ENCODE results near the gene ELL. TPM values are rescaled to one million over a fixed set of nuclear protein-coding genes. Genes with fewer than 3 reads are reported as not detected.
A peak's percentile ranks its signal among the peaks of the same experiment; 100 is the strongest.

Gene ELL
- total RNA-seq, 4 donors from 2014 or later, result 4.1 to 43.5 (median 21.7) TPM

- no peaks in the 10 kb centered on the region for H3K36me3 ChIP-seq
- intact Hi-C loops (cut with DNase I; ENCODE audit: low total_unique reads), result no loop called here
- no peaks in the 10 kb centered on the region for H3K9me3 ChIP-seq
- no peak for DNase-seq
- no peaks in the 10 kb centered on the region for H3K27me3 ChIP-seq
- H3K27ac ChIP-seq, result peak overlapping the region; percentile 38 to 62
- TF ChIP-seq POLR2A (IDR thresholded peaks at IDR 0.05) (no peak), CTCF (IDR thresholded peaks at IDR 0.05) (no peak)
- peaks cover 0 to 25% of the 10 kb centered on the region in 2 donors for H3K4me1 ChIP-seq
- H3K4me3 ChIP-seq, result no peak overlapping the region
These were observed 13.3 kb downstream of the ELL start for GRCh38 chr19:18508585-18508984.

- Histone ChIP-seq H3K4me3 (no peak overlapping the region), H3K9me3 (no peaks in the 10 kb centered on the region), H3K27ac (peak overlapping the region; percentile 38 to 62), H3K27me3 (no peaks in the 10 kb centered on the region), H3K36me3 (no peaks in the 10 kb centered on the region), H3K4me1 (peaks cover 0 to 22% of the 10 kb centered on the region in 2 donors)
- intact Hi-C loops (cut with DNase I; ENCODE audit: low total_unique reads), result no loop called here
- no peak for TF ChIP-seq POLR2A (IDR thresholded peaks at IDR 0.05)
- peak in 1 of 4 experiments; percentile 17 for TF ChIP-seq CTCF (IDR thresholded peaks at IDR 0.05)
- DNase-seq, result no peak
These were observed 14.0 kb downstream of the ELL start for GRCh38 chr19:18507727-18508440.

- TF ChIP-seq CTCF (IDR thresholded peaks at IDR 0.05) (no peak), POLR2A (IDR thresholded peaks at IDR 0.05) (no peak)
- Histone ChIP-seq H3K4me3 (no peak overlapping the region), H3K36me3 (no peaks in the 10 kb centered on the region), H3K27ac (peak overlapping the region; percentile 33 to 62), H3K27me3 (no peaks in the 10 kb centered on the region), H3K9me3 (no peaks in the 10 kb centered on the region), H3K4me1 (peaks cover 0 to 22% of the 10 kb centered on the region in 2 donors)
- intact Hi-C loops (cut with DNase I; ENCODE audit: low total_unique reads), result no loop called here
- DNase-seq, result no peak
These were observed 14.7 kb downstream of the ELL start for GRCh38 chr19:18507021-18507726.

GRCh38 chr19:18506101-18506930 lies 15.6 kb downstream of the ELL start:
- intact Hi-C loops (cut with DNase I; ENCODE audit: low total_unique reads), result no loop called here
- Histone ChIP-seq H3K4me3 (no peak overlapping the region), H3K36me3 (no peaks in the 10 kb centered on the region), H3K27me3 (no peaks in the 10 kb centered on the region), H3K9me3 (no peaks in the 10 kb centered on the region), H3K4me1 (peaks cover 0 to 28% of the 10 kb centered on the region in 2 donors), H3K27ac (peak overlapping the region; percentile 33 to 62)
- TF ChIP-seq CTCF (IDR thresholded peaks at IDR 0.05) (no peak), POLR2A (IDR thresholded peaks at IDR 0.05) (no peak)
- DNase-seq, result no peak
